BE2C (cell line): ENCODE data around the gene RBMS3.

Experiments used
- DNase-seq: peaks from one replicate; pipeline ENCODE4 v3.0.0-alpha.2; 2020
- H3K27me3 ChIP-seq: fragments of 250-450 bp; sonication (Bioruptor Pico); 2 replicates; pipeline ENCODE4 v1.5.1; 2020; ENCODE audit warnings: mild to moderate bottlenecking
- H3K36me3 ChIP-seq: fragments of 250-450 bp; sonication (Bioruptor Pico); 2 replicates; pipeline ENCODE4 v1.5.1; 2020; ENCODE audit warnings: mild to moderate bottlenecking
- H3K4me1 ChIP-seq: fragments of 250-450 bp; sonication (Bioruptor Pico); 2 replicates; pipeline ENCODE4 v1.5.1; 2020
- H3K4me3 ChIP-seq: 2 replicates; pipeline ENCODE4 v1.5.1; 2011; ENCODE audit warnings: low read depth, low read length
- H3K9me3 ChIP-seq: fragments of 250-450 bp; sonication (Bioruptor Pico); 2 replicates; pipeline ENCODE4 v1.5.1; 2020
- CTCF ChIP-seq: IDR thresholded peaks from 2 replicates; pipeline ENCODE4 v1.5.1; 2012; ENCODE audit warnings: mild to moderate bottlenecking, low read depth, low read length

Gene RBMS3

GRCh38 chr3:29397406-29397805 lies 116.5 kb downstream of the RBMS3 start:
- Histone ChIP-seq H3K4me3 (no peak overlapping the region), H3K9me3 (no peaks in the 10 kb centered on the region), H3K27me3 (no peaks in the 10 kb centered on the region), H3K4me1 (peaks cover 8% of the 10 kb centered on the region; the same call in 1 of the 2 replicates), H3K36me3 (no peaks in the 10 kb centered on the region)
- DNase-seq, result no peak
- no peak for TF ChIP-seq CTCF

- H3K4me3 ChIP-seq, result no peak overlapping the region
- H3K36me3 ChIP-seq, result no peaks in the 10 kb centered on the region
- no peak for TF ChIP-seq CTCF
- no peak for DNase-seq
- no peaks in the 10 kb centered on the region for H3K27me3 ChIP-seq
- peaks cover 8% of the 10 kb centered on the region; the same call in 1 of the 2 replicates for H3K4me1 ChIP-seq
- H3K9me3 ChIP-seq, result no peaks in the 10 kb centered on the region
Observed at GRCh38 chr3:29398787-29399186, 117.9 kb downstream of the RBMS3 start.

GRCh38 chr3:29406291-29406832 lies 125.5 kb downstream of the RBMS3 start:
- H3K9me3 ChIP-seq, result no peaks in the 10 kb centered on the region
- no peak overlapping the region for H3K4me3 ChIP-seq
- H3K4me1 ChIP-seq, result peaks cover 14% of the 10 kb centered on the region
- TF ChIP-seq CTCF, result no peak
- DNase-seq, result no peak
- no peaks in the 10 kb centered on the region for H3K36me3 ChIP-seq
- H3K27me3 ChIP-seq, result no peaks in the 10 kb centered on the region

- H3K4me1 ChIP-seq, result peaks cover 14% of the 10 kb centered on the region
- TF ChIP-seq CTCF, result no peak
- H3K4me3 ChIP-seq, result no peak overlapping the region
- DNase-seq, result no peak
- no peaks in the 10 kb centered on the region for H3K9me3 ChIP-seq
- H3K27me3 ChIP-seq, result no peaks in the 10 kb centered on the region
- no peaks in the 10 kb centered on the region for H3K36me3 ChIP-seq
Observed at GRCh38 chr3:29408676-29409075, 127.8 kb downstream of the RBMS3 start.

- no peak for DNase-seq
- H3K4me3 ChIP-seq, result no peak overlapping the region
- no peaks in the 10 kb centered on the region for H3K36me3 ChIP-seq
- H3K27me3 ChIP-seq, result no peaks in the 10 kb centered on the region
- H3K9me3 ChIP-seq, result no peaks in the 10 kb centered on the region
- peaks cover 14% of the 10 kb centered on the region for H3K4me1 ChIP-seq
- no peak for TF ChIP-seq CTCF
Observed at GRCh38 chr3:29409409-29409808, 128.5 kb downstream of the RBMS3 start.

GRCh38 chr3:29410220-29410619 lies 129.3 kb downstream of the RBMS3 start:
- Histone ChIP-seq H3K4me1 (peaks cover 14% of the 10 kb centered on the region), H3K9me3 (no peaks in the 10 kb centered on the region), H3K36me3 (no peaks in the 10 kb centered on the region), H3K27me3 (no peaks in the 10 kb centered on the region), H3K4me3 (no peak overlapping the region)
- DNase-seq, result no peak
- no peak for TF ChIP-seq CTCF
